ENCODE data around the gene SLC25A31.

DNA sequence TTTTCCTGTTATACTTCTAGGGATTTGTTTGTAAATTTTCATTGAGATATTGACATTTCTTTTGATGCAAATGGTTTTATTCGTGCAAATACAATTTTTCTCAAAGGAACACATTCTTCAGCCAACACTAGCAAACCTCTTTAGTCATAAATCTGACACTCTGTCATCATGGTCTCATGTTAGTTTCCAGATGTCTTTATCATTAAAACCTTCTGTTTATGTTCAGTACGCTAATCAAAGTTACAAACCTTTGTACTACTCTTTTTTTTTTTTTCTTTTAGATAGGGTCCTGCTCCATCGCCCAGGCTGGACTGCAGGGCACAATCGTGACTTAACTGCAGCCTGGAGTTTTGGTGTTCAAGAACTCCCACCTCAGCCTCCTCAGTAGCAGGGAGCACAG is 7.1 kb downstream of the SLC25A31 start:
- TF ChIP-seq, protein P1, sequence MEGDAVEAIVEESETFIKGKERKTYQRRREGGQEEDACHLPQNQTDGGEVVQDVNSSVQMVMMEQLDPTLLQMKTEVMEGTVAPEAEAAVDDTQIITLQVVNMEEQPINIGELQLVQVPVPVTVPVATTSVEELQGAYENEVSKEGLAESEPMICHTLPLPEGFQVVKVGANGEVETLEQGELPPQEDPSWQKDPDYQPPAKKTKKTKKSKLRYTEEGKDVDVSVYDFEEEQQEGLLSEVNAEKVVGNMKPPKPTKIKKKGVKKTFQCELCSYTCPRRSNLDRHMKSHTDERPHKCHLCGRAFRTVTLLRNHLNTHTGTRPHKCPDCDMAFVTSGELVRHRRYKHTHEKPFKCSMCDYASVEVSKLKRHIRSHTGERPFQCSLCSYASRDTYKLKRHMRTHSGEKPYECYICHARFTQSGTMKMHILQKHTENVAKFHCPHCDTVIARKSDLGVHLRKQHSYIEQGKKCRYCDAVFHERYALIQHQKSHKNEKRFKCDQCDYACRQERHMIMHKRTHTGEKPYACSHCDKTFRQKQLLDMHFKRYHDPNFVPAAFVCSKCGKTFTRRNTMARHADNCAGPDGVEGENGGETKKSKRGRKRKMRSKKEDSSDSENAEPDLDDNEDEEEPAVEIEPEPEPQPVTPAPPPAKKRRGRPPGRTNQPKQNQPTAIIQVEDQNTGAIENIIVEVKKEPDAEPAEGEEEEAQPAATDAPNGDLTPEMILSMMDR (IDR thresholded peaks at IDR 0.05; ENCODE audit: insufficient read depth, low read length), result no peak
- TF ChIP-seq, protein P2, sequence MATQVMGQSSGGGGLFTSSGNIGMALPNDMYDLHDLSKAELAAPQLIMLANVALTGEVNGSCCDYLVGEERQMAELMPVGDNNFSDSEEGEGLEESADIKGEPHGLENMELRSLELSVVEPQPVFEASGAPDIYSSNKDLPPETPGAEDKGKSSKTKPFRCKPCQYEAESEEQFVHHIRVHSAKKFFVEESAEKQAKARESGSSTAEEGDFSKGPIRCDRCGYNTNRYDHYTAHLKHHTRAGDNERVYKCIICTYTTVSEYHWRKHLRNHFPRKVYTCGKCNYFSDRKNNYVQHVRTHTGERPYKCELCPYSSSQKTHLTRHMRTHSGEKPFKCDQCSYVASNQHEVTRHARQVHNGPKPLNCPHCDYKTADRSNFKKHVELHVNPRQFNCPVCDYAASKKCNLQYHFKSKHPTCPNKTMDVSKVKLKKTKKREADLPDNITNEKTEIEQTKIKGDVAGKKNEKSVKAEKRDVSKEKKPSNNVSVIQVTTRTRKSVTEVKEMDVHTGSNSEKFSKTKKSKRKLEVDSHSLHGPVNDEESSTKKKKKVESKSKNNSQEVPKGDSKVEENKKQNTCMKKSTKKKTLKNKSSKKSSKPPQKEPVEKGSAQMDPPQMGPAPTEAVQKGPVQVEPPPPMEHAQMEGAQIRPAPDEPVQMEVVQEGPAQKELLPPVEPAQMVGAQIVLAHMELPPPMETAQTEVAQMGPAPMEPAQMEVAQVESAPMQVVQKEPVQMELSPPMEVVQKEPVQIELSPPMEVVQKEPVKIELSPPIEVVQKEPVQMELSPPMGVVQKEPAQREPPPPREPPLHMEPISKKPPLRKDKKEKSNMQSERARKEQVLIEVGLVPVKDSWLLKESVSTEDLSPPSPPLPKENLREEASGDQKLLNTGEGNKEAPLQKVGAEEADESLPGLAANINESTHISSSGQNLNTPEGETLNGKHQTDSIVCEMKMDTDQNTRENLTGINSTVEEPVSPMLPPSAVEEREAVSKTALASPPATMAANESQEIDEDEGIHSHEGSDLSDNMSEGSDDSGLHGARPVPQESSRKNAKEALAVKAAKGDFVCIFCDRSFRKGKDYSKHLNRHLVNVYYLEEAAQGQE (IDR thresholded peaks at IDR 0.05; ENCODE audit: insufficient replicate concordance, low read depth), result no peak
- no peak for TF ChIP-seq GABPA (IDR thresholded peaks at IDR 0.05; ENCODE audit: low read depth)
- no peak for TF ChIP-seq POLR2AphosphoS5 (IDR thresholded peaks at IDR 0.05; ENCODE audit: low read depth)
- no peak for TF ChIP-seq SPI1 (IDR thresholded peaks at IDR 0.05; ENCODE audit: borderline replicate concordance, low read depth)
